Trophoblast cell (in vitro differentiated cells and primary cell): ENCODE measurements around the gene GALNT18.

Source experiments
- DNase-seq, 2 donors: peaks; one replicate each; pipeline ENCODE4 v3.0.0-alpha.2; 2016
- H2AFZ ChIP-seq: 2 replicates; pipeline ENCODE4 v1.6.1; 2013; ENCODE audit warnings: low read length, moderate library complexity, mild to moderate bottlenecking; ENCODE audit not compliant: insufficient read depth, poor library complexity
- H2AK5ac ChIP-seq: 2 replicates; pipeline ENCODE4 v1.6.1; 2013; ENCODE audit warnings: mild to moderate bottlenecking, low read length
- H2BK120ac ChIP-seq: 2 replicates; pipeline ENCODE4 v1.6.1; 2013; ENCODE audit warnings: low read length, mild to moderate bottlenecking, moderate library complexity; ENCODE audit not compliant: insufficient read depth, poor library complexity
- H2BK12ac ChIP-seq: 2 replicates; pipeline ENCODE4 v1.6.1; 2013; ENCODE audit warnings: mild to moderate bottlenecking, low read length, moderate library complexity
- H2BK5ac ChIP-seq: 2 replicates; pipeline ENCODE4 v1.6.1; 2013; ENCODE audit warnings: low read length, low read depth, moderate library complexity, mild to moderate bottlenecking; ENCODE audit not compliant: poor library complexity
- H3K14ac ChIP-seq: 2 replicates; pipeline ENCODE4 v1.6.1; 2013; ENCODE audit warnings: mild to moderate bottlenecking, low read length
- H3K18ac ChIP-seq: 2 replicates; pipeline ENCODE4 v1.6.1; 2013; ENCODE audit warnings: mild to moderate bottlenecking, low read length
- H3K23ac ChIP-seq: 2 replicates; pipeline ENCODE4 v1.6.1; 2013; ENCODE audit warnings: low read length
- H3K27ac ChIP-seq: 2 replicates; pipeline ENCODE4 v1.5.1; 2013; ENCODE audit warnings: low read depth, mild to moderate bottlenecking, inconsistent platforms, low read length, moderate library complexity
- H3K27me3 ChIP-seq: 2 replicates; pipeline ENCODE4 v1.6.1; 2013; ENCODE audit warnings: inconsistent platforms, mild to moderate bottlenecking, low read length, moderate library complexity; ENCODE audit not compliant: insufficient read depth
- H3K36me3 ChIP-seq, 2 experiments: 1 replicate in 1 of 2; 2 replicates in 1 of 2; pipeline ENCODE4 v1.6.1; 2013; ENCODE audit warnings: low read length in 2 of 2, mild to moderate bottlenecking in 2 of 2, moderate library complexity in 1 of 2; ENCODE audit not compliant: insufficient read depth in 2 of 2, control insufficient read depth in 1 of 2
- H3K4ac ChIP-seq: 2 replicates; pipeline ENCODE4 v1.6.1; 2013; ENCODE audit warnings: low read depth, mild to moderate bottlenecking, low read length, moderate library complexity
- H3K4me1 ChIP-seq, 2 experiments: 1 replicate in 1 of 2; 2 replicates in 1 of 2; pipeline ENCODE4 v1.6.1; 2013; ENCODE audit warnings: low read length in 2 of 2, mild to moderate bottlenecking in 2 of 2, moderate library complexity in 1 of 2; ENCODE audit not compliant: insufficient read depth in 2 of 2, control insufficient read depth in 1 of 2
- H3K4me2 ChIP-seq: 2 replicates; pipeline ENCODE4 v1.6.1; 2013; ENCODE audit warnings: inconsistent platforms, mild to moderate bottlenecking, low read length, moderate library complexity
- H3K4me3 ChIP-seq: 2 replicates; pipeline ENCODE4 v1.5.1; 2013; ENCODE audit warnings: mild to moderate bottlenecking, low read depth, low read length, inconsistent platforms
- H3K79me1 ChIP-seq: one replicate; pipeline ENCODE4 v1.6.1; 2013; ENCODE audit warnings: low read length
- H3K79me2 ChIP-seq: 2 replicates; pipeline ENCODE4 v1.6.1; 2013; ENCODE audit warnings: low read length, mild to moderate bottlenecking; ENCODE audit not compliant: control insufficient read depth, insufficient read depth, poor library complexity
- H3K9ac ChIP-seq: 2 replicates; pipeline ENCODE4 v1.6.1; 2013; ENCODE audit warnings: mild to moderate bottlenecking, low read length
- H3K9me3 ChIP-seq: 2 replicates; pipeline ENCODE4 v1.6.1; 2013; ENCODE audit warnings: low read depth, mild to moderate bottlenecking, control low read depth, inconsistent platforms, low read length; ENCODE audit not compliant: insufficient read depth
- H4K12ac ChIP-seq: 2 replicates; pipeline ENCODE4 v1.6.1; 2013; ENCODE audit warnings: low read depth, mild to moderate bottlenecking, low read length, moderate library complexity
- H4K8ac ChIP-seq: 2 replicates; pipeline ENCODE4 v1.6.1; 2013; ENCODE audit warnings: low read depth, mild to moderate bottlenecking, low read length, moderate library complexity
- H4K91ac ChIP-seq: one replicate; pipeline ENCODE4 v1.6.1; 2013; ENCODE audit warnings: low read depth, mild to moderate bottlenecking, low read length, moderate library complexity
- WGBS: extraction: QIAGEN DNeasy Blood & Tissue Kit; methylation state at CpG from one replicate; pipeline ENCODE4 v1.1.7; 2013; ENCODE audit warnings: missing lambda C conversion rate; ENCODE audit not compliant: insufficient read length, insufficient coverage; ENCODE audit errors: extremely low coverage; 5-methylcytosine and 5-hydroxymethylcytosine counted together

GALNT18 gene

DNA sequence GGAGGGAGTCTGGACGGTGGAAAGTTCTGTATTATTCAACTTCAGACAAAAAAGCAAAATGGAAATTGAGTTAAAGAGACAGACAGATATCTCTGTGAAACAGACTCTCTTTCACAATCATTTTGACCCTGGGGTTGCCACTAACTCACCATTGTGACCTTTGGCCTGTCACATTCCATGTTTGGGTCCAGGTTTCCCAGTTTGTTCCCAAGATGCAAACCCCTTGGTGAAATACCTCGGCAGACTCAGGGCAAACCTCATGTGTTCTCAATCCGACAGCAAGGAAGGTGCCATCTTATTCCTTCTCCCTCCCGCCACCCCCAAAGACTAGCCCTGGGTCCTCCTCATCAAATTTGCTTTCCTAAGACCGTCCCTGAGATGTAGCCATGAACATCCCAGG is 41.8 kb downstream of the GALNT18 start:
- Histone ChIP-seq H3K18ac (no peak overlapping the region), H3K4me1 (peaks cover 4 to 10% of the 10 kb centered on the region in 2 experiments), H3K4me2 (no peak overlapping the region), H2AFZ (no peak overlapping the region), H4K8ac (no peak overlapping the region), H3K4ac (no peak overlapping the region), H4K91ac (no peak overlapping the region), H3K79me2 (no peaks in the 10 kb centered on the region), H2BK12ac (no peak overlapping the region), H3K27ac (no peak overlapping the region), H3K9me3 (no peaks in the 10 kb centered on the region), H2BK5ac (no peak overlapping the region), H3K23ac (no peak overlapping the region), H2AK5ac (no peak overlapping the region), H3K4me3 (no peak overlapping the region), H2BK120ac (no peak overlapping the region), H3K79me1 (no peaks in the 10 kb centered on the region), H3K36me3 (no peaks in the 10 kb centered on the region), H3K14ac (no peak overlapping the region), H3K9ac (no peak overlapping the region), H4K12ac (no peak overlapping the region), H3K27me3 (no peaks in the 10 kb centered on the region)
- DNase-seq, result no peak
- WGBS, result no CpG with 5 or more reads among the region's 5 CpGs

DNA sequence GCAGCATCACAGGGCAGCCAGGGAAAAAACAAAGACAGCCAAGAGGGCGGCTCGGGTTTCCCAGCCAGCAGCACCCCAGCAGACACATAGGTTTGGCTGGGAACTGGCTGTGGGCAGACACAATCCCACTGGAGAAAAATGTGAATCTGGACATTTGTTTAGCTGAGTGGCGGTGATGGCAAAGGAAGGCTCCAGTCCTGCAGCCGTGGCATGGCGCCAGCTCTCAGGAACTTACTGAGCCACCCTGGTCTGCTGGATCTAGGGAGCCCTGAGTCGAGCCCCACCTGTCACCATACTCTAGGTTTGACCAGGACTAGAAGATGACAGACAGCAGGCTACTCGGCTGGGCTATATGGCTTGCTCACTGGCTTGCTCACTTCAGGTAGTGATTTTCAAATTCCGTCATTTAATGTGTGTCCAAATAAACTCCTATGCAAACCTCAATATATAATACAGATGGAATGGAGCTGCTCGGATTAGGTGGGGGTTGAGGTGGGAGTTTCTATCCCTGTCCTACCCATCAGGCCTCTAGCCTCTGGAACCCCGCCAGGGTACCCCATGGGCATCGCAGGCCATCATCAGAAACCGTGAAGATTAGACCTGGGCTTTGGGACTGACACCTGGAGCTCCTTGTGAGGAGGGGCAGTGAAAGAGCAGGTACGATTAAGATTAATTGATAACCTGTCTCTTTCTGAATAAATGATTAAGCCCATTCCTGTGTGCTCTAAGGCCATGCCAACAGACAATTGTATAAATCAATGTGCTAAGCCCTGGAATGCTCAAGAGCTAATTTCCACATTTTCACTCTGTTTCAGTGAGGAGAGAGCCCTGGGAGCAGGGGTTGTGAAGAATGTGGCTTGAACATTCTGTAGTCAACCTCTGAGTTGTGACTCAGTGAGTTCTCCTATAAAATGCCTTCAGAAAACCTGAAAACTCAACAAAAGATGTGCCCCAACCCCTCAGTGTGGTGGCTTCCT is 42.5 kb downstream of the GALNT18 start:
- no peak overlapping the region for H2BK120ac ChIP-seq
- H2BK5ac ChIP-seq, result no peak overlapping the region
- no peak overlapping the region for H3K23ac ChIP-seq
- no peak overlapping the region for H3K14ac ChIP-seq
- no peak overlapping the region for H2AK5ac ChIP-seq
- no peak overlapping the region for H3K4ac ChIP-seq
- no peak overlapping the region for H4K91ac ChIP-seq
- H3K79me2 ChIP-seq, result no peaks in the 10 kb centered on the region
- H2AFZ ChIP-seq, result no peak overlapping the region
- H3K4me1 ChIP-seq, result peaks cover 4 to 10% of the 10 kb centered on the region in 2 experiments
- no peaks in the 10 kb centered on the region for H3K27me3 ChIP-seq
- no peak overlapping the region for H3K18ac ChIP-seq
- H4K8ac ChIP-seq, result no peak overlapping the region
- H2BK12ac ChIP-seq, result no peak overlapping the region
- no peaks in the 10 kb centered on the region for H3K36me3 ChIP-seq
- WGBS, result no CpG with 5 or more reads among the region's 13 CpGs
- H4K12ac ChIP-seq, result no peak overlapping the region
- no peak overlapping the region for H3K4me3 ChIP-seq
- no peak overlapping the region for H3K9ac ChIP-seq
- no peaks in the 10 kb centered on the region for H3K9me3 ChIP-seq
- H3K27ac ChIP-seq, result no peak overlapping the region
- no peaks in the 10 kb centered on the region for H3K79me1 ChIP-seq
- no peak for DNase-seq
- H3K4me2 ChIP-seq, result no peak overlapping the region

DNA sequence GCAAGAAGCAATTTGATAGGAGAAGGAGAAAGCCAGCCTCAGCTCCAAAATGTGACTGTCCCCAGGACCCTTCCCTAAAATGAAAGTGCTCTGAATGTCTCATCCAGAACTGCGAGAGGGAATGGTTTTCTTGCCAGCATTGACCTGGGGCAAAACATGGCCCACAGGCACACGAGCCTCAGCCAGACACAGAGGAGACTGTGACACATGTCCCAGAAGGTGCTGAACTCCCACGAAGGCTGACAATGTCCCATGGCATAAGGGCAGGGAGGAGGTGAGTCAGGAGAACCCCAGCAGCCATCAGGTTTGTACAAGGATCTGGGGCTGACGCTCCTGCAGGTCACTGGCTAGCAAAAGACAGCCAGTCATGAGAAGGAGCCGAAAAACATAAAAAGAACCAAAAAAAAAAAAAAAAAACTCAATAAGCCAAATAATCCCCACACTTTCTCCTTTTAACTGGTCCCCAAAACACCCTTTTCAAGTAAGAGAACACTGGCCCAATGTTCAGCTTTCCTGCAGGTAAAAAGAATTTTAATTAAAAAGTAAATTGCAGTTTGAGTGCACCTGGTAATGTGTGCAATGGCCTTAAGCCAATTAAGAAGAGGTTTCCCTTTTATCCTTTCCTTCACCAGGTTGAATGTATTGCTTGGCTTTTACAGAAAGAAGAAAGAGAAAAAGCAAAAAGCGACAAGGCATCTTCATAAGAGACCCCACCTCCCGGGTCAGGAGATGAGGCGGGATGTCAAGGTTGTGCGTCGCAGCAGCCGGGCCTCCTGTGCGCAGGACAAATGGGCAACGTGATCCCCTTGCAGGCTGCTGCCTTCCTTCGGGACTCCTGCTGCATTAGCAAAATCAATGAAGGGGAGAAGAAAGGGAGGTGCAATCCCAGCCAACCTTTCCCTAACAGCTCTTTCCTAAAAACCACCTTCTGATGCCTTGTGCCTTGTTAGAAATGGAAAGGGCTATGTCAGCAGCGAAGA is 43.6 kb downstream of the GALNT18 start:
- Histone ChIP-seq H2AFZ (no peak overlapping the region), H4K8ac (no peak overlapping the region), H3K27me3 (no peaks in the 10 kb centered on the region), H2BK5ac (no peak overlapping the region), H3K18ac (no peak overlapping the region), H3K79me1 (no peaks in the 10 kb centered on the region), H3K23ac (no peak overlapping the region), H3K36me3 (no peaks in the 10 kb centered on the region), H4K91ac (no peak overlapping the region), H3K4me2 (no peak overlapping the region), H3K4me1 (peaks cover 4 to 10% of the 10 kb centered on the region in 2 experiments), H2AK5ac (no peak overlapping the region), H3K14ac (no peak overlapping the region), H3K4me3 (no peak overlapping the region), H3K79me2 (no peaks in the 10 kb centered on the region), H3K27ac (no peak overlapping the region), H3K9ac (no peak overlapping the region), H4K12ac (no peak overlapping the region), H2BK12ac (no peak overlapping the region), H3K9me3 (no peaks in the 10 kb centered on the region), H3K4ac (no peak overlapping the region), H2BK120ac (no peak overlapping the region)
- WGBS, result no CpG with 5 or more reads among the region's 15 CpGs
- peak; percentile 52 to 53 for DNase-seq

DNA sequence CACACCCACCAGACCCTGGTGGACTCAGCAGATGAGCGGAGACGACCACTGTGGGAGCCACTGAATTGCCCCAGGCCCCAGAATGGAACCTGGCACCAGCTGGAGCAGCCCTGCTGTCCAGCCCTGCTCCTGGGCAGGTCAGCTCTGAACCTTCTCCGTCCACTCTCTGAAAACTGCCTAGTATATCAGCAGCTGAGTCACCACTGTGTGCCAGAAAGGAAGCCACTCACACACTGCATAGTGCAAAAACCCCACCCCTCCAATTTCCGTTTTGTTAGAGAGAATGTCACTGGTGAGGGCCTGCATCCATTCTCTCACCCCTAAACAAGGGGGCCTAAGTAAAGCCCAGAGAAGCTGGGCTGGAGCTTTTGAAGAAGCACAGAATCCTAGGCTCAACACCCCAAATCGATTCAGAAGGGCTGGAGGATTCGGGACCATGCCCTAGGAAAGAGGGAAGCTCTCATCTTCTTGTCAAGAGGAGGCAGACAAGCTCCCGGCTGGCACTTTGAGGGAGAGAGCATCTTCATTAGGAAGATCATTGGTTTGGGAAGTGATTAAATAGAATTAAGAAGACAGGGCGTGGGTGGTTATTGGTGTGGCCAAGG is 44.5 kb downstream of the GALNT18 start:
- Histone ChIP-seq H2BK5ac (no peak overlapping the region), H3K9ac (no peak overlapping the region), H3K79me2 (no peaks in the 10 kb centered on the region), H3K79me1 (no peaks in the 10 kb centered on the region), H3K4me3 (no peak overlapping the region), H3K27ac (no peak overlapping the region), H3K14ac (no peak overlapping the region), H2AFZ (no peak overlapping the region), H2BK12ac (no peak overlapping the region), H2AK5ac (no peak overlapping the region), H2BK120ac (no peak overlapping the region), H3K23ac (no peak overlapping the region), H3K27me3 (no peaks in the 10 kb centered on the region), H3K4me1 (peaks cover 4 to 10% of the 10 kb centered on the region in 2 experiments), H4K8ac (no peak overlapping the region), H4K12ac (no peak overlapping the region), H3K18ac (no peak overlapping the region), H3K4me2 (no peak overlapping the region), H3K9me3 (no peaks in the 10 kb centered on the region), H4K91ac (no peak overlapping the region), H3K36me3 (no peaks in the 10 kb centered on the region), H3K4ac (no peak overlapping the region)
- no CpG with 5 or more reads among the region's 8 CpGs for WGBS
- no peak for DNase-seq
